K562 (cell line): ENCODE measurements around the gene PTPN12. TPM values are rescaled to one million over a fixed set of nuclear protein-coding genes. Genes with fewer than 3 reads are reported as not detected.
A peak's percentile ranks its signal among the peaks of the same experiment; 100 is the strongest.

Source experiments
- ATAC-seq: fragments of 200-7000 bp; cut with Tn5 transposase; 3 replicates; pipeline ENCODE4 v1.9.1; 2020; ENCODE audit warnings: moderate library complexity
- BruUV-seq: library from RNA; stranded (reverse); fragments of 400-500 nt; replicated peaks from 2 replicates; lab custom pipeline; 2021; lab: Mats Ljungman, UMichigan
- CTCF ChIA-PET: fragments of 300-600 bp; formaldehyde crosslinking; extraction: SDS; loops from one replicate; lab custom pipeline; 2021; ENCODE audit warnings: low intra/inter-chr PET ratio; lab: Yijun Ruan, JAX
- POLR2A ChIA-PET: fragments of 300-600, 350-650 bp; sonication (Branson Sonifier 250); formaldehyde crosslinking; extraction: SDS; loops from one replicate; lab custom pipeline; 2021; ENCODE audit warnings: antibody characterized with exemption, inconsistent platforms; lab: Yijun Ruan, JAX
- DNase-seq, 4 experiments: peaks; one replicate each; pipeline versions ENCODE4 v3.0.0 to v3.0.0-alpha.2; 2011 to 2018; ENCODE audit warnings: low spot score in 3 of 4, mixed read lengths in 3 of 4; ENCODE audit errors: extremely low read depth in 1 of 4
- FAIRE-seq: peaks from 2 replicates; lab custom pipeline; 2011; peaks lifted over from hg19 to GRCh38; lab: Jason Lieb, UNC
- H2AFZ ChIP-seq: 2 replicates; pipeline ENCODE4 v1.6.0; 2011; ENCODE audit warnings: low read depth, low read length, control low read depth, inconsistent platforms
- H3K27ac ChIP-seq: fragments of 200-600 bp; 3 replicates; pipeline ENCODE4 v1.8.0; 2011; ENCODE audit warnings: low read depth, mild to moderate bottlenecking, control low read depth, inconsistent platforms, low read length, moderate library complexity, mixed read lengths; ENCODE audit errors: extremely low read depth
- H3K27me3 ChIP-seq, 2 experiments: fragments of 300-600 bp in 1 of 2; 2 replicates in 1 of 2; 3 replicates in 1 of 2; pipeline versions ENCODE4 v1.6.0 to v1.8.0; 2011; ENCODE audit warnings: inconsistent platforms in 2 of 2, low read length in 2 of 2, mild to moderate bottlenecking in 1 of 2, mixed read lengths in 1 of 2, moderate library complexity in 1 of 2; ENCODE audit not compliant: control insufficient read depth in 2 of 2, insufficient read depth in 2 of 2
- H3K36me3 ChIP-seq: fragments of 300-600 bp; 3 replicates; pipeline ENCODE4 v1.8.0; 2011; ENCODE audit warnings: mild to moderate bottlenecking, low read length, inconsistent platforms; ENCODE audit not compliant: control insufficient read depth, insufficient read depth
- H3K4me1 ChIP-seq, 2 experiments: fragments of 200-600 bp in 1 of 2; replicated peaks in 1 of 2; 2 replicates in 1 of 2; 3 replicates in 1 of 2; pipeline versions ENCODE4 v1.5.1 to v1.8.0; 2011; ENCODE audit warnings: inconsistent platforms in 2 of 2, low read length in 2 of 2, mild to moderate bottlenecking in 1 of 2, mixed read lengths in 1 of 2, moderate library complexity in 1 of 2; ENCODE audit not compliant: control insufficient read depth in 2 of 2, insufficient read depth in 2 of 2
- H3K4me2 ChIP-seq: 2 replicates; pipeline ENCODE4 v1.6.1; 2011; ENCODE audit warnings: low read length, control low read depth, inconsistent platforms, mixed read lengths; ENCODE audit not compliant: insufficient read depth
- H3K4me3 ChIP-seq: fragments of 200-600 bp; sonication (generic), shearing (Covaris generic); 2 replicates; pipeline ENCODE4 v1.5.1; 2016; ENCODE audit warnings: control low read depth, inconsistent platforms
- H3K79me2 ChIP-seq: fragments of 200-600 bp; 3 replicates; pipeline ENCODE4 v1.8.0; 2011; ENCODE audit warnings: low read length, inconsistent platforms; ENCODE audit not compliant: control insufficient read depth, insufficient read depth
- H3K9ac ChIP-seq, 2 experiments: 2 replicates each; pipeline versions ENCODE4 v1.6.0 to v1.6.1; 2011; ENCODE audit warnings: low read depth in 2 of 2, low read length in 2 of 2, control low read depth in 1 of 2, inconsistent platforms in 1 of 2, mild to moderate bottlenecking in 1 of 2, mixed read lengths in 1 of 2; ENCODE audit not compliant: insufficient read depth in 1 of 2
- H3K9me1 ChIP-seq: one replicate; pipeline ENCODE4 v1.6.0; 2011; ENCODE audit warnings: inconsistent platforms, mild to moderate bottlenecking, low read length, moderate library complexity; ENCODE audit not compliant: control insufficient read depth, insufficient read depth
- H3K9me3 ChIP-seq: replicated peaks from 2 replicates; pipeline ENCODE4 v1.5.1; 2011; ENCODE audit warnings: low read depth, low read length, inconsistent platforms; ENCODE audit not compliant: control insufficient read depth, insufficient read depth
- H4K20me1 ChIP-seq: replicated peaks from 2 replicates; pipeline ENCODE4 v1.6.1; 2011; ENCODE audit warnings: low read length, inconsistent platforms, mixed read lengths; ENCODE audit not compliant: control insufficient read depth, insufficient read depth
- C11orf30 ChIP-seq: fragments of 450-650 bp; IDR thresholded peaks from 2 replicates; pipeline ENCODE4 v1.6.1; 2016; ENCODE audit warnings: low read depth, mild to moderate bottlenecking
- ETV1 ChIP-seq: fragments of 450-650 bp; conservative IDR thresholded peaks from 2 replicates; pipeline ENCODE4 v1.6.1; 2016; ENCODE audit warnings: missing genetic modification characterization, control low read depth, low read depth, missing compliant biosample characterization
- FOXK2 ChIP-seq, 2 experiments: fragments of 450-650 bp; IDR thresholded peaks in 1 of 2; conservative IDR thresholded peaks in 1 of 2; 2 replicates each; pipeline ENCODE4 v1.6.1; 2016; ENCODE audit warnings: low read depth in 2 of 2, mild to moderate bottlenecking in 1 of 2
- MAFG ChIP-seq: fragments of 450-650 bp; conservative IDR thresholded peaks from 2 replicates; pipeline ENCODE4 v1.6.1; 2016; ENCODE audit warnings: missing genetic modification characterization, missing compliant biosample characterization
- POLR2H ChIP-seq: IDR thresholded peaks from 2 replicates; pipeline ENCODE4 v1.6.1; 2016; ENCODE audit warnings: missing genetic modification characterization, low read depth, mild to moderate bottlenecking, control low read depth, missing compliant biosample characterization, moderate library complexity
- RAD21 ChIP-seq, 2 experiments: fragments of 250-450 bp in 1 of 2; fragments of 450-650 bp in 1 of 2; sonication (Bioruptor Pico) in 1 of 2; formaldehyde crosslinking in 1 of 2; IDR thresholded peaks in 1 of 2; conservative IDR thresholded peaks in 1 of 2; 2 replicates each; pipeline versions ENCODE4 v1.4.0 to v1.8.0; 2020 to 2022; ENCODE audit warnings: mild to moderate bottlenecking in 2 of 2, moderate library complexity in 1 of 2
- SMC3 ChIP-seq: conservative IDR thresholded peaks from 2 replicates; pipeline ENCODE4 v1.6.1; 2011; ENCODE audit warnings: low read depth, low read length, improper control_type of control experiment; ENCODE audit not compliant: insufficient read depth
- ZNF75A ChIP-seq: fragments of 450-650 bp; formaldehyde crosslinking; IDR thresholded peaks from 2 replicates; pipeline ENCODE4 v1.4.0; 2020; ENCODE audit warnings: mild to moderate bottlenecking
- WGBS: fragments of 100-300 bp; shearing (Covaris generic); methylation state at CpG from one replicate; pipeline ENCODE4 v1.1.6; 2016; ENCODE audit warnings: low coverage, mixed read lengths; ENCODE audit not compliant: insufficient coverage; ENCODE audit errors: missing lambda C conversion rate; 5-methylcytosine and 5-hydroxymethylcytosine counted together
- in situ Hi-C: fragments of 300-500 bp; cut with MboI; formaldehyde crosslinking; loops from 4 replicates; pipeline ENCODE4 v1.15.0; 2018; ENCODE audit warnings: inconsistent platforms, mixed read lengths
- intact Hi-C: fragments of 100-400 bp; cut with micrococcal nuclease; formaldehyde crosslinking; loops from 2 replicates; pipeline ENCODE4 v1.14.2; 2022
- polyA plus RNA-seq, 8 experiments: library from polyadenylated mRNA; depleted of rRNA in 4 of 8; stranded (reverse) in 5 of 8; unstranded in 3 of 8; fragments of >200 nt; fragmentation: Nextera tagmentation in 2 of 8; fragmentation: Illumina TruSeq in 1 of 8; extraction: Ambion mirVana in 2 of 8; extraction: Trizol in 1 of 8; gene quantifications; 2 replicates each; pipeline versions ENCODE4 v1.2.1 to v1.2.3, GENCODE V29; 2011 to 2014; ENCODE audit warnings: inconsistent platforms in 1 of 8, missing spikeins in 1 of 8
- total RNA-seq, 7 experiments: library from RNA; depleted of rRNA in 6 of 7; stranded (reverse); fragments of >200 nt in 6 of 7; fragmentation: Illumina TruSeq in 2 of 7; extraction: Trizol in 2 of 7; gene quantifications; 2 replicates each; pipeline versions ENCODE4 v1.2.1 to v1.2.3, GENCODE V29; 2011 to 2021; ENCODE audit warnings: low replicate concordance in 1 of 7
- TF ChIP-seq, protein P1 (sequence below): fragments of 450-650 bp; formaldehyde crosslinking; IDR thresholded peaks from 2 replicates; pipeline ENCODE4 v1.4.0; 2020; ENCODE audit warnings: mild to moderate bottlenecking, moderate library complexity
- TF ChIP-seq, protein P2 (sequence below), 2 experiments: fragments of 450-650 bp; formaldehyde crosslinking in 1 of 2; IDR thresholded peaks; 2 replicates each; pipeline versions ENCODE4 v1.4.0 to v1.6.1; 2014 to 2020; ENCODE audit warnings: mild to moderate bottlenecking in 2 of 2, borderline replicate concordance in 1 of 2, low read depth in 1 of 2

PTPN12 gene
- total and polyA plus RNA-seq, 9 of the 15 experiments (the other 6 are each of a cell fraction or from before 2014, with no cell fraction given), result 15.3 to 79.8 (median 26.6) TPM

DNA sequence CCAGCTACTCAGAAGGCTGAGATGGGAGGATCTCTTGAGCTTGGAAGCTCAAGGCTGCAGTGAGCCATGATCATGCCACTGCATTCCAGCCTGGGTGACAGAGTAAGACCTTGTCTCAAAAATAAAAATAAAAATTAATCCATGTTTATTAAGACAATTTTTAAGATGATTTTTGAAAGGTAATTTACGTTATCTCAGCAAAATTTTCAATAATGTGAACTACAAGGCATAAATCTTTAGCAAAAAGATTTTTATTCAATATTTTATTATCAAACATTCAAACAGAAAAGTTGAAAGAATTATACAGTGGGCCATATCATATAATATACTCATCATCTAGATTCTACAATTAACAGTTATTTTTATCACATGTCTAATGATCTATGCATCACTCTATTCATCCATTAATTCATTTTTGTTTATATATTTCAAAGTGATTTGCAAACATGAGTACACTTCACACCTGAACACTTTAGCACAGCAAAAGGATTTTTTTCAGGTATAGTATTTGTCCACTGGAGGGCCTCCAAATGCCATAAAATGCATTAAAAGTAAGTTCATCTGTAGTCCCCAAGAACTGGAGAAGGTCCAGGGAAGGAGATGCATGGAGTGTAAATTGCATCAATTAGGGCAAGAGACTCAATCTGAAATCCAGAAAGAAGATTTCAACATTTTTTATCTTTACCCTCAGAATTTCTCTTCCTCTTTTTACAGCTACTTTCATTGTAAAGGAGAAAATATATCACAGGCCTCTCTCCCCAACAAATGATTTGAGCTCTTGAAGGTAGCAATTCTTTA, 120.5 kb downstream of the PTPN12 start:
- Histone ChIP-seq H3K79me2 (no peaks in the 10 kb centered on the region), H3K4me1 (no peaks in the 10 kb centered on the region), H4K20me1 (no peaks in the 10 kb centered on the region), H3K27me3 (no peaks in the 10 kb centered on the region), H3K9ac (no peak overlapping the region), H3K27ac (no peak overlapping the region), H3K9me1 (no peaks in the 10 kb centered on the region), H3K9me3 (no peaks in the 10 kb centered on the region), H2AFZ (no peak overlapping the region), H3K4me3 (no peak overlapping the region), H3K4me2 (no peak overlapping the region), H3K36me3 (no peaks in the 10 kb centered on the region)
- BruUV-seq, result no TSS peak
- intact Hi-C loops (loop anchor here (1.0 to 10.0 kb wide), 6 partner anchors 102 to 567 kb away; no protein-coding TSS in a partner anchor), in situ Hi-C loops (loop anchor here (5.0 to 25.0 kb wide), 2 partner anchors 95 to 555 kb away; no protein-coding TSS in a partner anchor)
- ATAC-seq (peak; percentile 94), FAIRE-seq (peak; percentile 79), DNase-seq (peak; percentile 40 to 68 (median 46))
- CTCF ChIA-PET, result interaction anchor here (0.7 to 3.0 kb wide), 5 partner anchors 9 to 382 kb away, joined by 3 to 32 read pairs (median 3); no protein-coding TSS in a partner anchor
- POLR2A ChIA-PET, result interaction anchor here (1.0 kb wide), 1 partner anchor 16 kb away, joined by 4 read pairs; no protein-coding TSS in a partner anchor
- 8% methylated on average over 1 of the region's 1 CpG for WGBS
- no peak for TF ChIP-seq ETV1 (tag)
- TF ChIP-seq, protein P1, sequence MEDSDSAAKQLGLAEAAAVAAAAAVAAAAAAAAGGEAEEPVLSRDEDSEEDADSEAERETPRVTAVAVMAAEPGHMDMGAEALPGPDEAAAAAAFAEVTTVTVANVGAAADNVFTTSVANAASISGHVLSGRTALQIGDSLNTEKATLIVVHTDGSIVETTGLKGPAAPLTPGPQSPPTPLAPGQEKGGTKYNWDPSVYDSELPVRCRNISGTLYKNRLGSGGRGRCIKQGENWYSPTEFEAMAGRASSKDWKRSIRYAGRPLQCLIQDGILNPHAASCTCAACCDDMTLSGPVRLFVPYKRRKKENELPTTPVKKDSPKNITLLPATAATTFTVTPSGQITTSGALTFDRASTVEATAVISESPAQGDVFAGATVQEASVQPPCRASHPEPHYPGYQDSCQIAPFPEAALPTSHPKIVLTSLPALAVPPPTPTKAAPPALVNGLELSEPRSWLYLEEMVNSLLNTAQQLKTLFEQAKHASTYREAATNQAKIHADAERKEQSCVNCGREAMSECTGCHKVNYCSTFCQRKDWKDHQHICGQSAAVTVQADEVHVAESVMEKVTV (CRISPR knock-in tag), result peak; percentile 90
- peak; percentile 67 for TF ChIP-seq SMC3
- TF ChIP-seq FOXK2 (conservative IDR thresholded peaks at IDR 0.05 in 1 of 2, IDR thresholded peaks at IDR 0.05 in 1 of 2; ENCODE audit: low read depth in 2 of 2), result no peak
- peak; percentile 51 for TF ChIP-seq C11orf30
- no peak for TF ChIP-seq ZNF75A
- peak; percentile 27; the same call in 1 of the 2 replicates for TF ChIP-seq POLR2H (tag)
- peak; percentile 94 to 95 for TF ChIP-seq RAD21 (CRISPR knock-in tag; conservative IDR thresholded peaks at IDR 0.05 in 1 of 2, IDR thresholded peaks at IDR 0.05 in 1 of 2)
- TF ChIP-seq, protein P2, sequence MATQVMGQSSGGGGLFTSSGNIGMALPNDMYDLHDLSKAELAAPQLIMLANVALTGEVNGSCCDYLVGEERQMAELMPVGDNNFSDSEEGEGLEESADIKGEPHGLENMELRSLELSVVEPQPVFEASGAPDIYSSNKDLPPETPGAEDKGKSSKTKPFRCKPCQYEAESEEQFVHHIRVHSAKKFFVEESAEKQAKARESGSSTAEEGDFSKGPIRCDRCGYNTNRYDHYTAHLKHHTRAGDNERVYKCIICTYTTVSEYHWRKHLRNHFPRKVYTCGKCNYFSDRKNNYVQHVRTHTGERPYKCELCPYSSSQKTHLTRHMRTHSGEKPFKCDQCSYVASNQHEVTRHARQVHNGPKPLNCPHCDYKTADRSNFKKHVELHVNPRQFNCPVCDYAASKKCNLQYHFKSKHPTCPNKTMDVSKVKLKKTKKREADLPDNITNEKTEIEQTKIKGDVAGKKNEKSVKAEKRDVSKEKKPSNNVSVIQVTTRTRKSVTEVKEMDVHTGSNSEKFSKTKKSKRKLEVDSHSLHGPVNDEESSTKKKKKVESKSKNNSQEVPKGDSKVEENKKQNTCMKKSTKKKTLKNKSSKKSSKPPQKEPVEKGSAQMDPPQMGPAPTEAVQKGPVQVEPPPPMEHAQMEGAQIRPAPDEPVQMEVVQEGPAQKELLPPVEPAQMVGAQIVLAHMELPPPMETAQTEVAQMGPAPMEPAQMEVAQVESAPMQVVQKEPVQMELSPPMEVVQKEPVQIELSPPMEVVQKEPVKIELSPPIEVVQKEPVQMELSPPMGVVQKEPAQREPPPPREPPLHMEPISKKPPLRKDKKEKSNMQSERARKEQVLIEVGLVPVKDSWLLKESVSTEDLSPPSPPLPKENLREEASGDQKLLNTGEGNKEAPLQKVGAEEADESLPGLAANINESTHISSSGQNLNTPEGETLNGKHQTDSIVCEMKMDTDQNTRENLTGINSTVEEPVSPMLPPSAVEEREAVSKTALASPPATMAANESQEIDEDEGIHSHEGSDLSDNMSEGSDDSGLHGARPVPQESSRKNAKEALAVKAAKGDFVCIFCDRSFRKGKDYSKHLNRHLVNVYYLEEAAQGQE (IDR thresholded peaks at IDR 0.05; ENCODE audit: borderline replicate concordance), result peak; percentile 86
- TF ChIP-seq, protein P2 (CRISPR knock-in tag; IDR thresholded peaks at IDR 0.05; ENCODE audit: low read depth), result no peak
- TF ChIP-seq MAFG (tag), result peak; percentile 1; the same call in 1 of the 2 replicates
